Parathyroid adenoma (tissue), 2 donors: ENCODE results near the gene DFFA.

Experiments used
- H2AFZ ChIP-seq: fragments of 300-600 bp; sonication (generic); one replicate; pipeline ENCODE4 v1.7.0; 2017; ENCODE audit warnings: antibody characterized with exemption, mild to moderate bottlenecking
- H3K27ac ChIP-seq: fragments of 300-600 bp; sonication (generic); one replicate; pipeline ENCODE4 v1.7.0; 2017
- H3K27me3 ChIP-seq: fragments of 300-600 bp; sonication (generic); one replicate; pipeline ENCODE4 v1.7.0; 2017; ENCODE audit warnings: low read length; ENCODE audit not compliant: control insufficient read depth, insufficient read depth
- H3K36me3 ChIP-seq: fragments of 300-600 bp; sonication (generic); one replicate; pipeline ENCODE4 v1.7.0; 2017; ENCODE audit warnings: low read length; ENCODE audit not compliant: control insufficient read depth, insufficient read depth
- H3K4me1 ChIP-seq: fragments of 300-600 bp; sonication (generic); one replicate; pipeline ENCODE4 v1.7.0; 2017; ENCODE audit warnings: control low read depth
- H3K4me2 ChIP-seq: fragments of 300-600 bp; sonication (generic); one replicate; pipeline ENCODE4 v1.7.0; 2017; ENCODE audit warnings: low read length
- H3K4me3 ChIP-seq: fragments of 300-600 bp; sonication (generic); one replicate; pipeline ENCODE4 v1.7.0; 2017; ENCODE audit warnings: low read depth, low read length
- H3K79me2 ChIP-seq: fragments of 300-600 bp; sonication (generic); one replicate; pipeline ENCODE4 v1.7.0; 2017; ENCODE audit warnings: control low read depth
- H3K9ac ChIP-seq: fragments of 300-600 bp; sonication (generic); one replicate; pipeline ENCODE4 v1.7.0; 2017; ENCODE audit warnings: mild to moderate bottlenecking
- H3K9me3 ChIP-seq: fragments of 300-600 bp; sonication (generic); one replicate; pipeline ENCODE4 v1.7.0; 2017; ENCODE audit warnings: low read length; ENCODE audit not compliant: control insufficient read depth
- CTCF ChIP-seq: fragments of 300-600 bp; sonication (generic); IDR thresholded peaks from one replicate; pipeline ENCODE4 v1.7.0; 2017; ENCODE audit warnings: antibody characterized with exemption, mild to moderate bottlenecking
- donor health status: primary hyperparathyroidism.

DFFA gene

GRCh38 chr1:10519016-10519417, 46.7 kb upstream of the DFFA start:
- no peak for TF ChIP-seq CTCF

DNA sequence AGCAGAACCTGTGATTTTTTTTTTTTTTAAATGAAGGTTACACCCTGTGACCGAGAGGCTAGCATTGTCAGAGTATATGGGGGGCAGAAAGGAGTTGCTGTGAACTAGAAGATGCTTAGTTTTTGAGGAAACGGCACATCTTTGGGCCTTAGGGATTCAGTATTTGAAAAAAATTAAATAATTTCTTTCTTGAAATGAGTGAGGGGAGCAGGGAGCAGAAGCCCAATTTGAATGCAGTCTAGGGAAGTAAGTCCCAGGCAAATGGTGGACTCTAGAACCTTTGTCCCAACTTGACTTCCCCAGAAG, 45.3 kb upstream of the DFFA start:
- H3K4me1 ChIP-seq: peaks cover 8% of the 10 kb centered on the region
- H3K9me3 ChIP-seq: no peaks in the 10 kb centered on the region
- no peak overlapping the region for H3K4me3 ChIP-seq
- H3K36me3 ChIP-seq: no peaks in the 10 kb centered on the region
- H3K79me2 ChIP-seq: peaks cover 10% of the 10 kb centered on the region
- no peak overlapping the region for H3K9ac ChIP-seq
- H2AFZ ChIP-seq: no peak overlapping the region
- H3K27me3 ChIP-seq: no peaks in the 10 kb centered on the region
- H3K27ac ChIP-seq: no peak overlapping the region
- no peak overlapping the region for H3K4me2 ChIP-seq
- no peak for TF ChIP-seq CTCF

More at GRCh38 chr1:10519016-10519417, 46.7 kb upstream of the DFFA start:
- Histone ChIP-seq H3K4me3 (no peak overlapping the region), H3K27me3 (no peaks in the 10 kb centered on the region), H3K36me3 (no peaks in the 10 kb centered on the region), H3K4me2 (no peak overlapping the region), H3K9ac (no peak overlapping the region), H3K4me1 (peaks cover 10% of the 10 kb centered on the region), H3K27ac (no peak overlapping the region), H3K9me3 (no peaks in the 10 kb centered on the region), H2AFZ (no peak overlapping the region), H3K79me2 (no peaks in the 10 kb centered on the region)

- Histone ChIP-seq H3K9me3 (no peaks in the 10 kb centered on the region), H3K27me3 (no peaks in the 10 kb centered on the region), H3K4me3 (no peak overlapping the region), H3K36me3 (no peaks in the 10 kb centered on the region), H3K9ac (no peak overlapping the region), H3K4me2 (no peak overlapping the region), H2AFZ (no peak overlapping the region), H3K79me2 (peaks cover 11% of the 10 kb centered on the region), H3K4me1 (peaks cover 8% of the 10 kb centered on the region), H3K27ac (no peak overlapping the region)
- no peak for TF ChIP-seq CTCF
These were observed 44.8 kb upstream of the DFFA start for GRCh38 chr1:10516925-10517676.

DNA sequence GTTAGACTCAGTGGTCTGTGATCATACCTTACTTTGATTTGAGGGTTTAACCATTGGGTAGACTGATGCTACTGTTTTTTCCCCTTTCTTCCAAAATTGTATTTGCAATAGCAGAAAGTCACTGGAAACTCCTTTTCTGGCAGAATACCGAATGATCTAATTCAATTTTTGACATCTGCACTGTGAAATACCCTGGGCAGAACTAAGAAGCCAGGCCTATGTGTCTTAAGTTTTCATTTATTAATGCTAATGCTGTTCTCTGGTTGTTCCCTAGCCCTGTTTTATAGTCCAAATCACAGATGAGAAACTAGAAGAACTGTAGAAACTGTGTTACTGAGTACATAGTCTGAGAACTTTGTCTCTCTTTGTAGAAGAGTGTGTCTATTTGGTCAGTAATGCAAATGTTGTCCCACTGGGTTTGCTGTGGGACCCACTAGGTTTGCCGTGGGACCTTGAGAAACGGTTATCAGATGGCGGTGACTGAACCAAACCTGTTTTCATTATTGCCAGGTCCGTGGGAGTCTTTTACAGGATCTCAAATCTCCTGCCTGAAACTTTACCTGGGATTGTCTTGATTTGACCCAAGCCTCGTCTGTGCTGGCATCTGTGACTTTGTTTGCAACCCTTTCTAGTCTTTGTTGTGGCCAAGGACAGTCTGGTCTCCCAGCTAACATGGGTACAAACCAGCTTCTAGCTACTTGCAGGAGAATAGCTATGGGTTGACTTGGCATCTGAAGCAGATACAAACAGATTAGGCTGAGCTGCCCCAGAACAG, 43.8 kb upstream of the DFFA start:
- Histone ChIP-seq H3K4me2 (no peak overlapping the region), H3K9ac (no peak overlapping the region), H3K79me2 (peaks cover 11% of the 10 kb centered on the region), H3K4me1 (peaks cover 8% of the 10 kb centered on the region), H3K9me3 (no peaks in the 10 kb centered on the region), H3K4me3 (no peak overlapping the region), H3K27ac (no peak overlapping the region), H2AFZ (no peak overlapping the region), H3K36me3 (no peaks in the 10 kb centered on the region), H3K27me3 (no peaks in the 10 kb centered on the region)
- no peak for TF ChIP-seq CTCF
